Measurements from ENCODE around the gene LIMS2. TPM values are rescaled to one million over a fixed set of nuclear protein-coding genes. Genes with fewer than 3 reads are reported as not detected.

LIMS2 gene
- total RNA-seq, 1 donor from 2014 or later: 5.7 TPM

DNA sequence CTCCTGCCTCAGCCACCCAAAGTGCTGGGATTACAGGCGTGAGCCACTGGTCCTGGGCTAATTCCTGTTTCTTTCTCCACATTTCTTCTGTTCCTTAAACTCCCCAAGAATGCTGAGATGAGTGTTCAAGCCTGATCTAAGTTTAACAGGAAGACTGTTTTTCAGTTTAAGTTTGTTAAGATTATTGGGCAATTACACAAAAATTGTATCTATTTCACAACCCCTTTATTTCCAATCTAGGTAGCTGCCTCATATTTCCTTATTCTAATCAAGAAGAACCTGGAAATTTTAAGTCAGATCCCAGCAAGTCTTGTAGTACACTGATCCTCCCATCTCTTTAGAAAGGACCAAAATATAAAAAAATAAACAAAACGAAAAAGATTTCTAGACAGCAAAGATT lies 37.7 kb upstream of the LIMS2 start:
- Histone ChIP-seq H3K27me3 (ENCODE audit: control insufficient read depth in 3 of 3, insufficient read depth in 3 of 3, low read length in 3 of 3) (no peaks in the 10 kb centered on the region), H3K9me3 (ENCODE audit: control insufficient read depth in 3 of 3, low read length in 3 of 3) (no peaks in the 10 kb centered on the region), H3K4me3 (ENCODE audit: low read length in 3 of 3) (no peak overlapping the region), H3K36me3 (ENCODE audit: control insufficient read depth in 3 of 3, insufficient read depth in 3 of 3, low read length in 3 of 3) (peaks cover 35 to 38% (median 36%) of the 10 kb centered on the region in 3 donors), H3K27ac (ENCODE audit: low read depth, low read length) (no peak overlapping the region), H3K4me1 (ENCODE audit: control insufficient read depth in 3 of 3, insufficient read depth in 3 of 3, low read length in 3 of 3) (peaks cover 2 to 7% (median 3%) of the 10 kb centered on the region in 3 donors), H3K9ac (ENCODE audit: low read depth in 1 of 3, low read length in 3 of 3) (no peak overlapping the region)

DNA sequence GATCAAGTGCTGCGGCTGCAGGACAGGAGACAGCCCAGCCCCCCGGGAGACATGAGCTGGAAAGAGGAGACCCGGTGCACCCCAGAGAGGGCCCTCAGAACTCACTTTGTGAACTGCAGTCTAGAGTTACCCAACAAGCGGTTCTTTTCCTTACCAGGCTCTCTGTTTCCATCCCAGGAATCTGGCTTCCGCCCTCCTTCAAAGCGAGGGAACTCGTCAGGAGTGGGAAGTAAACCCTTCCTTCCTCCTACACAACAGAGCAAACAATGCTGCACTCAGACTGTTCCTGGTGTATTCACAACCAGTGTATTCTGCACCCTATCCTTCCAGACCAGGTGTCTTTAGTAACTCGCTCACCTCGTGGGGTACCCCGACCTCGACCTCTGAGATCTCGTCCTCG lies 34.0 kb upstream of the LIMS2 start:
- H3K27me3 ChIP-seq (ENCODE audit: control insufficient read depth in 3 of 3, insufficient read depth in 3 of 3, low read length in 3 of 3): no peaks in the 10 kb centered on the region
- H3K9ac ChIP-seq (ENCODE audit: low read depth in 1 of 3, low read length in 3 of 3): no peak overlapping the region
- no peak overlapping the region for H3K27ac ChIP-seq (ENCODE audit: low read depth, low read length)
- no peaks in the 10 kb centered on the region for H3K9me3 ChIP-seq (ENCODE audit: control insufficient read depth in 3 of 3, low read length in 3 of 3)
- no peak overlapping the region for H3K4me3 ChIP-seq (ENCODE audit: low read length in 3 of 3)
- H3K36me3 ChIP-seq (ENCODE audit: control insufficient read depth in 3 of 3, insufficient read depth in 3 of 3, low read length in 3 of 3): peaks cover 38 to 48% (median 41%) of the 10 kb centered on the region in 3 donors
- H3K4me1 ChIP-seq (ENCODE audit: control insufficient read depth in 3 of 3, insufficient read depth in 3 of 3, low read length in 3 of 3): peaks cover 2 to 10% (median 10%) of the 10 kb centered on the region in 3 donors

DNA sequence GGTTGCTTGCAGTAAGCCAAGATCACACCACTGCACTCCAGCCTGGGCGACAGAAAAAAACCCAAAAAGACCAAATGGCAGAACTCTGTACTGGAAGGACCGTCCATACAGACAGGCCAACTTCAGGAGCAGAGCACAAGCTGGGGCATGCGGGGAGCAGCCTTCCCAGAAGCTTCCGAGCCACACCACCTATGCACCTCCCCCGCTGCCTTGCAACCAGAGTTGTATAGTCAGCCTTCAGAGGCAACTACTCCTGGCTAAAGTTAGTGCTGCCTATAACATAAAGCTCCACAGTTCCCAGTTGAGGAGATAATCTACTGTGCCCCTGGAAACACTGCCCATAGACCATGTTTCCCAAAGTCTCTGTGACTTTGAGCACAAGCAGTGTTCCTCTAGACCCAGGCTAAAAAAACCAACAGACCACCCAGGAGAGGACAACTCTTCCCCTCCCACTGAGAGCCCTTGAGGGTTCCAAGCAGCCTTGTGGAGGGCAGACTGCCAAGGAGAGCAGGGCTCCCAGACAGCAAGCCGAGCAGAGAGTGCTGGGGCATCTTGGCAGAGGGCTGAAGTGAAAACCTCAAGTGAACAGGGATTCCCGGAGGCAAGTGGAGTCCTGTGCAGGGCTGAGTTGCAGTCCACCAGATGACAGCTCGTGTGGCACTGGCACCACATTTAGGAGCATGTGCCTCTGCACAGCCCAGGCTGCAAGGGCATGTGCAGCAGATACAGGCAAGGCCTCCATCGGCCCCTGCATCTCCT lies 32.7 kb upstream of the LIMS2 start:
- Histone ChIP-seq H3K27ac (ENCODE audit: low read depth, low read length) (no peak overlapping the region), H3K9me3 (ENCODE audit: control insufficient read depth in 3 of 3, low read length in 3 of 3) (no peaks in the 10 kb centered on the region), H3K9ac (ENCODE audit: low read depth in 1 of 3, low read length in 3 of 3) (peak overlapping the region in 1 of 3 donors; percentile 3), H3K4me3 (ENCODE audit: low read length in 3 of 3) (no peak overlapping the region), H3K27me3 (ENCODE audit: control insufficient read depth in 3 of 3, insufficient read depth in 3 of 3, low read length in 3 of 3) (no peaks in the 10 kb centered on the region), H3K4me1 (ENCODE audit: control insufficient read depth in 3 of 3, insufficient read depth in 3 of 3, low read length in 3 of 3) (peaks cover 7 to 18% (median 18%) of the 10 kb centered on the region in 3 donors), H3K36me3 (ENCODE audit: control insufficient read depth in 3 of 3, insufficient read depth in 3 of 3, low read length in 3 of 3) (peaks cover 33 to 52% (median 35%) of the 10 kb centered on the region in 3 donors)

DNA sequence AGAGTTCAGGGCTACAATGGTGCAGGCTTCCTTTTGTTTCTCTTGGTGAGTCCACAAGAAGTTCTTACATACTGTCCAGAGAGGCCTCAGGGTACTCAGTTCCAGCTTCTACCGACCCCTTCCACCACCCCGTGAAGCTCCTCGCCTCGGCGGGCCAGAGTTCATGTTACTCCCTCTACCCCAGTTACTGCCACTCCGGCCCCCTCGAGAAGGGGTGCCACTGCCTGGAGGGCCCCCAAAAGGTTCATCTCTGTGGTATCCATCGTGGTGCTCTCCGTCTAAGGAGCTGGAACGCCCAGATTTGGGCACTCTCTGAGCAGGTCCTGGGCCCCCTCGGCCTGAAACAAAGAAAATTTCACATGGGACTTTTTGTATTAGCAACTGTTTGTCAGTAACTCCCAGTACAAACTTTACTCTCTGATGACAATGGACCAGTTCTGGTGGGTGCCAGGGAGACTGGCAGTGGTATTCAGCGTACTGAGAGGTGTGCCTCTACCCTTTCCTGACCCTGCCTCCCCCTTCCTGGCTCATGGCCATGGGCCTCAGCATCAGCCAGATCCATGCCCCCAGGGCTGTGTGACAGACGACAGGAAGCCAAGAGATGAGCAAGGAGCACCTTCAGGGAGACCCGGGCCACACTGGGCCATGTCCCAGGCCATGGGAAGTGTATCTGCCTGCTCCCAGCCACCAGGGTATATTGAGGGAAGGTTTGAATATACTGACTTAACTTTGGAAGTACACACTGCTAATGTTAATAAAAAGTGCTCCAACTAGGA lies 31.1 kb upstream of the LIMS2 start:
- peaks cover 33 to 52% (median 35%) of the 10 kb centered on the region in 3 donors for H3K36me3 ChIP-seq (ENCODE audit: control insufficient read depth in 3 of 3, insufficient read depth in 3 of 3, low read length in 3 of 3)

DNA sequence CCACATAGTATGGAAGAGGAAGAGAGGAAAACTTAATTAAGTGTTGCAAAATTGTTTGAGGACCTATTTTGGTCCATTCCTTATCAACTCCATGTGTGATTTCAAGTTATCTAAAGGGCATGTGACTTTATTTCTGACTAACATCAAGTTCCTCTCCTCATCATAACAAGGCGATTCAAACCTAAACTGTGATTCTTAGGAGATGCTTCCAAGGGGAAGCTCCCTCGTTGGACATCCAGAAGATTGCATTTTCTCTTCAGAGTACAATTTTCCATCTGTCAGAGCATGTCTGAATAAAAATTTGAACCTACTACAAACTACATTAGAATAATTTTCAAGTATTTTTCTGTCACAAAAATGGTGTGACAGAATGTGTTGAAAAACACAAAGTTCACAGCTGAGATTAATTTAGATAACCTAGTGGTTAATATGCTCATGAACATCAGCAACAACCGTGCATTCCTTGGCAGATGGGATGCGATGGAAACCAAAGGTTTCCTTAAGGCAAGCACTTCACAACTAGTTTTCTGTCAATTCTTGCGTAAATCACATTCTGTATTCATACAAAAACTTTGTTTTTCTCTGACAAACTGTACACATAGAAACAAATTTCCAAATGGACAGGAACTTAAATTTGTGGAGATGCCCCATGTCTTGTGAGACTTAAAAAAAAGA lies 30.2 kb upstream of the LIMS2 start:
- Histone ChIP-seq H3K27me3 (ENCODE audit: control insufficient read depth in 3 of 3, insufficient read depth in 3 of 3, low read length in 3 of 3) (no peaks in the 10 kb centered on the region), H3K36me3 (ENCODE audit: control insufficient read depth in 3 of 3, insufficient read depth in 3 of 3, low read length in 3 of 3) (peaks cover 32 to 47% (median 34%) of the 10 kb centered on the region in 3 donors), H3K4me1 (ENCODE audit: control insufficient read depth in 3 of 3, insufficient read depth in 3 of 3, low read length in 3 of 3) (peaks cover 19 to 26% (median 26%) of the 10 kb centered on the region in 3 donors), H3K9me3 (ENCODE audit: control insufficient read depth in 3 of 3, low read length in 3 of 3) (no peaks in the 10 kb centered on the region), H3K9ac (ENCODE audit: low read depth in 1 of 3, low read length in 3 of 3) (no peak overlapping the region), H3K27ac (ENCODE audit: low read depth, low read length) (no peak overlapping the region), H3K4me3 (ENCODE audit: low read length in 3 of 3) (no peak overlapping the region)

More for the DNA sequence above, 31.1 kb upstream of the LIMS2 start:
- Histone ChIP-seq H3K9me3 (ENCODE audit: control insufficient read depth in 3 of 3, low read length in 3 of 3) (no peaks in the 10 kb centered on the region), H3K9ac (ENCODE audit: low read depth in 1 of 3, low read length in 3 of 3) (no peak overlapping the region), H3K4me3 (ENCODE audit: low read length in 3 of 3) (no peak overlapping the region), H3K27me3 (ENCODE audit: control insufficient read depth in 3 of 3, insufficient read depth in 3 of 3, low read length in 3 of 3) (no peaks in the 10 kb centered on the region), H3K27ac (ENCODE audit: low read depth, low read length) (no peak overlapping the region), H3K4me1 (ENCODE audit: control insufficient read depth in 3 of 3, insufficient read depth in 3 of 3, low read length in 3 of 3) (peaks cover 14 to 23% (median 23%) of the 10 kb centered on the region in 3 donors)

DNA sequence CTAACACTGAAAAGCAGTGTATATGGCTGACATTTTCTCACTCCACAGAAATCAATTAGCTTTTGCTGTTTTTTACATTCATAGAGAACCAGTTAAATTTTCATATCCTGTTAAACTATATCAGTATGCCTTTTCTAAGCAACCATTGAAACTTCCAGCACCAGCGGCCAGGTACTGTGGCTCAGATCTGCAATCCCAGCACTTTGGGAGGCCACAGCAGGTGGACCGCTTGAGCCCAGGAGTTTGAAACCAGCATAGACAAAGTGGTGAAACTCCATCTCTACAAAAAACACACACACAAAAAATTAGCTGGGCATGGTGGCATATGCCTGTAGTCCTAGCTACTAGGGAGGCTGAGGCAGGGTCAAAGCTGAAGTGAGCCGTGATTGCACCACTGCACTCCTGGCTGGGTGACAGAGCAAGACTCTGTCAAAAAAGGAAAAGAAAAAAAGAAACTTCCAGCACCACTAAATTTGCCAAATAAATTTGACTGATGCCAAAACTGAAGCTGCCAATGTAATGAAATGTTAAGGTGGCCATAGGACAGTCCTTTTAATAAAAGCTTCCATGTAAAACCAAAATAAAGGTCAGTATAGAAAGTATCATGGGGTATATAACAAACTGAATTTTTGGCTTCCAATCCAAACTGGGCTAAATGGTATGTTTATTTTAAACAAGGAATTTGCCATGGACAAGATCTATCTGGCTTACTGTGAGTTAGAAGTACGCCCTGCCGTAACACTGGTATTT lies 29.5 kb upstream of the LIMS2 start:
- Histone ChIP-seq H3K36me3 (ENCODE audit: control insufficient read depth in 3 of 3, insufficient read depth in 3 of 3, low read length in 3 of 3) (peaks cover 26 to 41% (median 29%) of the 10 kb centered on the region in 3 donors), H3K9ac (ENCODE audit: low read depth in 1 of 3, low read length in 3 of 3) (no peak overlapping the region), H3K4me3 (ENCODE audit: low read length in 3 of 3) (no peak overlapping the region), H3K4me1 (ENCODE audit: control insufficient read depth in 3 of 3, insufficient read depth in 3 of 3, low read length in 3 of 3) (peaks cover 23 to 31% (median 26%) of the 10 kb centered on the region in 3 donors), H3K27ac (ENCODE audit: low read depth, low read length) (no peak overlapping the region), H3K27me3 (ENCODE audit: control insufficient read depth in 3 of 3, insufficient read depth in 3 of 3, low read length in 3 of 3) (no peaks in the 10 kb centered on the region), H3K9me3 (ENCODE audit: control insufficient read depth in 3 of 3, low read length in 3 of 3) (no peaks in the 10 kb centered on the region)

DNA sequence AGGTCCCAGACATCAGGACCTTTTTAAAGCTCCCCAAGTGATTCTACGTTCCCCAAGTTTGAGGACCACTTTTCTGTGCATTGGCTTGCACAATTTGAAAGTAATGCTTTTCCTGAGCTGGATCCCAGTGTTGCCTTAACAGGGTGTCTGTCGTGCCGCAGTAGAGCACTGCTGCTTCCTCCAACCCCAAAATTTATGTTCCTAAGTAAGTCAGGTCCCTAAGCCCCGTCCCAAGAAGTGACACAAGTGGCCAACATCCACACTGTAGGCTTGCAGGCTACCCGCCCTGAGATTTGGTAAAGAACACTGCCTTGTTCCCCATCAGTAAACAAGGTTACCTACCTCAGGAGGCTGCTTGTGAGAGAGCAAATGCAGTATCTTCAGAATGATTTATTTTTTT lies 28.0 kb upstream of the LIMS2 start:
- Histone ChIP-seq H3K9me3 (ENCODE audit: control insufficient read depth in 3 of 3, low read length in 3 of 3) (no peaks in the 10 kb centered on the region), H3K27me3 (ENCODE audit: control insufficient read depth in 3 of 3, insufficient read depth in 3 of 3, low read length in 3 of 3) (no peaks in the 10 kb centered on the region), H3K36me3 (ENCODE audit: control insufficient read depth in 3 of 3, insufficient read depth in 3 of 3, low read length in 3 of 3) (peaks cover 12 to 27% (median 15%) of the 10 kb centered on the region in 3 donors), H3K9ac (ENCODE audit: low read depth in 1 of 3, low read length in 3 of 3) (no peak overlapping the region), H3K27ac (ENCODE audit: low read depth, low read length) (no peak overlapping the region), H3K4me3 (ENCODE audit: low read length in 3 of 3) (peak overlapping the region in 2 of 3 donors; percentile 25 to 72), H3K4me1 (ENCODE audit: control insufficient read depth in 3 of 3, insufficient read depth in 3 of 3, low read length in 3 of 3) (peaks cover 23 to 31% (median 25%) of the 10 kb centered on the region in 3 donors)

DNA sequence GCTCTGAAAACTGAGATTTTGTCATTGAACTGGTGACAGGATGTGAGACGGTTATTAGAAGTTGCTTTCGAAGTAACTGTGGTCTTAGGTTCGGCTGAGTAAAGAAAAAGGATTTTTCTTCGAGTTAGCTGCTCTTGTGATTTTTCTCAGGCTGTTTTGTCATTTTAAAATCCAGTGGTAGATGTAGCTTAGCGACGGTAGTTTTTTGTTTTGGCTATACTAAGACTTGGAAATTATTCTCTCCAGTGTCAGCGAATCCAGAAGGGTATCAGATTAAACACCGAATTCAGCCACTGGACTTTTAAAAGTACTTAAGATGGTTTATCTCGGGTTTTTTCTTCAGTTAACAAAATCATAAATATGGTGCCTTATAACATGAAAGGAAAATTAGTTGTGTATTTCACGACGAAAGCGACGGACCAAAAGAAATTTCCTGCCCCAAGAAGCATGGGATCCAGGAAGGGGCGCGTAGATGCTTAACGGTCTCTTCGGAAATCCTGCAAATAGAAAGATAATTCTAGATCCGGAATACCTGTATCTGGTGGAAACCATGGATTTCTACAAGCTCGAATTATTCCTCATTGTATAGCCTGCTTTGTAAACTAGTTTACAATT lies 27.2 kb upstream of the LIMS2 start:
- H3K27me3 ChIP-seq (ENCODE audit: control insufficient read depth in 3 of 3, insufficient read depth in 3 of 3, low read length in 3 of 3): no peaks in the 10 kb centered on the region
- no peaks in the 10 kb centered on the region for H3K9me3 ChIP-seq (ENCODE audit: control insufficient read depth in 3 of 3, low read length in 3 of 3)
- H3K27ac ChIP-seq (ENCODE audit: low read depth, low read length): peak overlapping the region; percentile 79
- peaks cover 21 to 31% (median 25%) of the 10 kb centered on the region in 3 donors for H3K4me1 ChIP-seq (ENCODE audit: control insufficient read depth in 3 of 3, insufficient read depth in 3 of 3, low read length in 3 of 3)
- peak overlapping the region; percentile 75 to 98 (median 88) for H3K9ac ChIP-seq (ENCODE audit: low read depth in 1 of 3, low read length in 3 of 3)
- peaks cover 7 to 23% (median 8%) of the 10 kb centered on the region in 3 donors for H3K36me3 ChIP-seq (ENCODE audit: control insufficient read depth in 3 of 3, insufficient read depth in 3 of 3, low read length in 3 of 3)
- H3K4me3 ChIP-seq (ENCODE audit: low read length in 3 of 3): peak overlapping the region; percentile 72 to 81 (median 78)
